CD1c-positive myeloid dendritic cell (primary cell): Measurements from ENCODE around the gene C16orf95.
A peak's percentile ranks its signal among the peaks of the same experiment; 100 is the strongest.
"Not testable (repeated sequence)": the region's sequence is repeated elsewhere in the genome, so short reads cannot be mapped to it uniquely, and the experiment has no call there.

Source experiments
- DNase-seq: peaks from one replicate; pipeline ENCODE4 v3.0.0-alpha.2; 2016; ENCODE audit errors: extremely low spot score

C16orf95 gene, protein sequence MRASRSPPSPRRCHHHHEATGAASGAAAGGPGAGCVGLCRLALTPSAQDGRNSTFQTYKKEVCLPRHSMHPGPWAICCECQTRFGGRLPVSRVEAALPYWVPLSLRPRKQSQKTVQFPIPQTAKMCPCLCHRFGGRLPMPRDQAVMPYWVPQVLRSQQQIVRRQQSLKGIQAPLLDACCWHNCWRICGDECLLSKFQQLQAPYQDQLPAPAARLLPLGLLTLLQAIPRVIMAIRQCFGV

DNA sequence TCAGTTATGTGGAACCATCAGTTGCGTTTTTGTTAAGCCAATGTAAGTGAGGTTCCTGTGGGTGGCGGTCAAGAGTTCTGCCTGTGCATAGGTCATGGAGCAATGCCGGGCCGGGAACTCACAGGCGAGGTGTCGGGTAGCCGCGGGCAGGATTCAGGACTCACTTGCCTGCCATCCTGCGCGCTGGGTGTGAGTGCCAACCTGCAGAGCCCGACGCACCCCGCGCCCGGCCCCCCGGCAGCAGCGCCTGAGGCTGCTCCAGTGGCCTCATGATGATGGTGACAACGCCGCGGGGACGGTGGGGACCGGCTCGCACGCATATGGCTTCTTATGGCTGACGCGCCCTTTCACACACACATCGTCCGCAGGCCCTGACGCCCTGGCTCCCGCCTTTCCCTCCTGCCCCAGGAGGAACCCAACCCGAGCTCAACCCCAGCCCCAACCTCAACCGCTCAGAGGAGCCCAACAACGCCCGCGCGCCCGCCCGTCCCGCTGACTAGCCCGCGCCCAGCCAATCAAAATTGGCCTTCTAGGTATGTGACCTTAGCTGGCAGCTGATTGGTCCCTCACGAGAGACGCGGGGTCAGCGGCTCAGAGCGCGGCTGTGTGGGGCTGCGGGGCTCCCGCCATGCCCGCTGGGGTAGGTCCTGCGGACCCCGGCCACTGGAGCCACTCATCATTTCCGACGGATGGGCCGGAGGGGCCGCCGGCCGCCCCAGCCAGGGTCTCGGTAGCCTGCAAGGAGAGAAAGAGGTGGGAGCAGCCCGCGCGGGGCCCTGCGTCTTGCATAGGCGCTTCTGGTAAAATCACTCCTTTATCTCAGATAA lies at the start of gene C16orf95:
Gene C16orf95, minus strand, starts transcription at position 470 of the 827 bp plus-strand sequence. Its CDS starts 150 bp downstream, at position 320.
- peak; percentile 98 for DNase-seq

DNA sequence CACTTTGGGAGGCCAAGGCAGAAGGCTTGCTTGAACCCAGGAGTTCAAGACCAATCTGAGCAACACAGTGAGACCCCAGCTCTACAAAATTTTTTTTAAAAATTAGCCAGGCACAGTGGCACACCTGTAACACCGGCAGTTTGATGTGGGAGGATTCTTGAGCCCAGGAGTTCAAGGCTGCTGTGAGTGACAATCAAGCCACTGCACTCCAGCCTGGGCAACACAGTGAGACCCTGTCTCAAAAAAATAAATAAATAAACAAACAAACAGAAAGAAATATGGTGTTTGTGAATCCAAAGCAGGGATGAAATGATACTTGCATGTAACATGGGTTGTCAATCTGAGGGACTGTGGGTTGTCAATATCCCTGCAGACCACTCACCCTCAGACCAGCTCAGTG lies 49.7 kb upstream of the C16orf95 start:
- no peak for DNase-seq

DNA sequence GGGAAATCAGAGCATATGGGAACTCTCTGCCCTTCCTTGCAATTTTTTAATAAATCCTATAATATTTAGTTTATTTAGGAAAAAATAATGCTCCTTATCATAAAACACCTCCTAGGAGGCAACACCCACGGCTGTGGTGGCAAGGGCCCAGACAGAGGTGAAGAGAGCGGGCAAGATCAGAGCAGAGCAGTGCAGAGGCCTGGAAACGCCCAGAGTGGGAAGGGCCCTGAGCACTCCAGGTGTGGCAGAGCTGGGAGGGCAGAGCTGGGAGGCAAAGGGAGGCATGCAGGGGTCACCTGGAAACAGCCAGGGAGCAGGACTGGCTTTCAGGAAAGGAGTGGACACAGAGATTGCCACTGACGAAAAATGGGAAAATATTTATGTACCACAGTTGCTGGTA lies 49.1 kb upstream of the C16orf95 start:
- no peak for DNase-seq

DNA sequence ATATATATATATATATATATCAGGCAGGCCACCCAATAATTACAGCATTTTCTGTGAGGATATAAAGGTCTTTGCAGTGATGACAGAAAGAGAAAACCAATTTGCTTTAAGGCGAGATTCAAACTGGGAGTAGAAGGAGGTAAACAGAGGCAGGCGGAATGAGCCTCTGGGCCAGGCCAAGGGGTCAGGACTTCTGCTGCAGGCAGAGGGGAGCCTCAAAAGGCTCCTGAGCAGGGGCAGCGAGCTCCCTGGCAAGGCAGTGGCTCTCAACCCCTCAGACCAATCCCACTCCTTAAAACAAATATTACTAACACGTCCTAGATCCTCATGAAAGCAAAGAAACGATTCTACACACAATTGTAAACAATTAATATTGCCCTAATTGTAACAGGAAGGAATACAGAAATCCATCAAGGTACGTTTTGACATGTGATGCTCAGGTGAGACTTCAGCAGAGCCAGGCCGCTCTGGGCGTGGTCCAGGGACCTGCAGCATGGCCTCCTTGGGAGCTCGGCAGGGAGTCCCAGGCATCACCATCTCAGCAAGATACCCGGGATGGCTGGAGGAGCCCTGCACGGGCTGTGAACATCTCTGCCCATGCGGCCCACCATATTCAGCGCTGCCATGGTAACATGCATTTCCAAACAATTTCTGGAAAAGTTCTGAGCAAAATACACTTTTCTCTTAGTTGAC lies 48.0 kb upstream of the C16orf95 start:
- DNase-seq, result no peak

DNA sequence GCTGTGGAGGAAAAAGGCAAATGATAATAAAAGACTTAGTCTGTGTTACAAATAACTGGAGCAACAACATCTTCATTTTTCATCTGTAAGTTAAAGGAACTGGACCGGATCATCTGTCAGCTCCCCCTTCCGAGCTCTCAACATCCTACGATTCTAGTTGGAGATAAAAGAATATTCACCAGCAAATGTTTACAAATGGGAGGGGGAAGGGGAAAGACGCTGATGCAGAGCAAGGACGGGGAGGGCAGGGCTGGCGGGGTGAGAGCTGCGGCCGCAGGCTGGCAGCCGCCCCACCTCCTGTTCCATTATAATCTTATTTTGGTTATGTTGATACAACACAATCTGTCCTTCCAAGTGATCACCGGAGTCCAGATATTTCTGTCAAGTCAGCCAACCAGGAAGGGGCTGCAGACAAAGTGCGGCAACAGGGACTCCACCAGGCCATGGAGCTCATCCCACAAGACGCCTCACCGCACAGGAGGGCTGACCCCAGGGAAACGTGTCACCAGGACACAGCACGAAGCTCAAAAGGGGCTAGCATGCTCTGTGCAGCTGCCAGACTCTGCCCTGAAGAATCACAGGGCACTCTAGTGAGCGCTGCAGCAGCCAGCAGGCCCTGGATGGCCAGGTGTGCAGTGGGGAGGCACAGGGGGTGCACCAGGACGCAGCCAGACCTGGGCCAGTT lies 46.7 kb upstream of the C16orf95 start:
- no peak for DNase-seq

DNA sequence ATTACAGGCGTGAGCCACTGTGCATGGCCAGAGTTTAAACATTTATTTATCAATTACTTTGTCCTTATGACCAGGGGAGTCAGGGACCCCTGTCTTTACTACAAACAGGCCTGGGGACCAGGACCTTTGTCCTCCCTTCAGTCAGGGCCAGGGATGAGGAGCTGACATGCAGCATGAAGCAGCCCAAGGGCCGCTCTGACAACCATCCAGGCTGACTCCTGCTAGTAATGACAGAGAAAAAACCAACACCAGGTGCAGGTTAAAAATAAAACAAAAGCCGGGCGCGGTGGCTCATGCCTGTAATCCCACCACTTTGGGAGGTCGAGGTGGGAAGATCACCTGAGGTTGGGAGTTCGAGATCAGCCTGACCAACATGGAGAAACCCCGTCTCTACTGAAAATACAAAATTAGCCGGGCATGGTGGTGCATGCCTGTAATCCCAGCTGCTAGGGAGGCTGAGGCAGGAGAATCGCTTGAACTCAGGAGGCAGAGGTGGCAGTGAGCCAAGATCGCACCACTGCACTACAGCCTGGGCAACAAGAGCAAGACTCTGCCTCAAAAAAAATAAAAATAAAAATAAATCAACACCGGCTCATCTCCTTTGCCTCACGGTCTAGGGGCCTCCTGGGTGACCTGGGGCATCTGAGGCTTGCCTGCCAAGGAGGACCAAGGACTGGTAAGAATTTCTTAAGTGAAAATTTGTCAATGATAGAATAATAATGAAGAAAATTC lies 45.8 kb upstream of the C16orf95 start:
- not testable (repeated sequence) for DNase-seq

DNA sequence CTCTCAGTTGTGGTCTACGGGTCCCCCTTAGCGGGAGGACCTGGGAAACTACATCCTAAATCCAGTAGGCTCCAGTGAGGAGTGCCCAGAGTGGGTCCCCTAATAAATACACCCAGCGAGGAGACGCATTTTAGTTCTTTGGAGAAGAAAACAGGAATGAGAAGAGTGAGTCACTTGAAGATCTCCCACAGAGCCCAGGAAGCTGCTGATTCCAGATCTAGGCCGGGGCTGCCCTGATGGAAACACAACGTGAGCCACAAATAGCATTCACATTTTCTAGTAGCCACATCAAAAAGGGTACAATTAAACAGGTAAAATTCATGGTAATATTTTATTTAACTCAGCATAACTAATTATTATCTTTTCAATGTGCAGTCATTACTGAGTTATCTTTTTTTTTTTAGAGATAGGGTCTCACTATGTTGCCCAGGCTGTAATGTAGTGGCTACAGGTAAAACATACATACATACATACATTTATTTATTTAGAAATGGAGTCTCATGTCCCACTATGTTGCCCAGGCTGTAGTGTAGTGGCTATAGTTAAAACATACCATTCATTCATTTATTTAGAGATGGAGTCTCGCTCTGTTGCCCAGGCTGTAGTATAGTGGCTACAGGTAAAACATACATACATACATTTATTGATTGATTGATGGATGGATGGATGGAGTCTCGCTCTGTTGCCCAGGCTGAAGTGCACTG lies 44.9 kb upstream of the C16orf95 start:
- no peak for DNase-seq

DNA sequence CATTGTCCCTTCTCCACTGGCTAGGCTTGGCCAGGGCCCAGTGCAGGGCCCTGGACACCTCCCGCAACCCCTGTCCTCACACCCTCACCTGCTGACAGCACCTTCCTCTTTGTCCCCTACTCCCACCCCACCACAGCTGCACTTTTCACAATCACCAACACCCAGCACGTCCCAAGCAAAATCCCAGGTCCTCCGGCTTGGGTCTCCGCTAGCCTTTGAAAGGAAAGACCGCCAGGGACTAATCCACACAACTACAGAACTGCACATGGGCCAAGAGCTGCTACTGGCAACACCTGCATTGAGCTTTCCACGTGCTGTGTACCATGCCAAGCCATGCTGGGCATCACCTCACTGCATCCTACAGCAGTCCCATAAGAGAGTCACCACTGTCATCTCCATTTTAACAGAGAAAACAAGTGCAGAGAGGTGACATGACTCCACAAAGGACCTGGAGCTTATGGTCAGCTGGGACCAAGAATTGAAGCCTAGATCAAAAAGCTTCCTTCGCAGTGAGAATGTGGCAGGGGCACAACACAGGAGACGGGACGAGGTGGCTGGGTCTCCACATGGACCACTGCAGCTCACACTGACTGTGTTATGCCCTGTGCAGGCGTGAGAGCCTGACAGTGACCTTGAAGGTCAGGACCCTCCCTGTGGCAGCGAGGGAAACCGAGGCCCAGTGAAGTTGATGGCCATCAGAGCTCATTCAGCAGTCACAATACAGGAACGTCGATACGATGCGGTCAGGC lies 43.8 kb upstream of the C16orf95 start:
- DNase-seq, result no peak

DNA sequence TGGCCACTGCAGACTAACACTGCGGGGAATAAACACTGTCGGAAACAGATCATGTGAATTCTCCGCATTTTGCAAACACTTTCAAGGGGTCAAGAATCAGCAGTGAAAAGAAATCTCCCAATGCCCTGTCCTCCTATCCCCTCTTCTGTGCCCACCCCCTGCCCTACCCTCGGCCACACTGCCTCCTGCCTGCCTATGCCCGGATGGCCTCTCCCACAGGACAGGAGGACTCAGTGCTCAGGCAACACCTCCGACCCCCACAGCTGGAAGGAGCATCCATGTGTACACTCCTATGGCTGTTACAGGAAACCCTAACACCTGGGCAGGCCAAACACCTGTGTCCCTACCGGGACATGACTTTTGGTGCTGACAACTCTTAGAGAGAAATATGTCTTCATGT lies 41.9 kb upstream of the C16orf95 start:
- no peak for DNase-seq

DNA sequence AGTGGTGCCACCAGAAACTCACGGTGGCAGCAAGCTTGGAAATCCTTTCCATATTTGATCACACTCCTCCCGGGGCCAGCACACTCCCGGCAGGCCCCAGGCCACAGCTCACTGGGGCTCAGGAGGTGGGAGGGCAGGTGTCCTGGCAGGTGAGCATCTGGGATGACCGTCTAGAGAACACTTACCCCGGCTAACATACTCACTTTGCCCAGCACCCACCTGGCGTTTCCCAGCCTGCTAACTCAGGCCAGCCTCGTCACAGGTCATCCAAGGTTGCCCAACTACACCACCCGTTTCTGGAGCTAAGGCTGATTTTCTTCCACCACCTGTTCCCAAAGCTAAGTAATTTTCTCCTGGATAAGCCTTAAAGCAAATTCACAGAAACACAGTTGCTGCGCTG lies 41.5 kb upstream of the C16orf95 start:
- DNase-seq, result no peak

DNA sequence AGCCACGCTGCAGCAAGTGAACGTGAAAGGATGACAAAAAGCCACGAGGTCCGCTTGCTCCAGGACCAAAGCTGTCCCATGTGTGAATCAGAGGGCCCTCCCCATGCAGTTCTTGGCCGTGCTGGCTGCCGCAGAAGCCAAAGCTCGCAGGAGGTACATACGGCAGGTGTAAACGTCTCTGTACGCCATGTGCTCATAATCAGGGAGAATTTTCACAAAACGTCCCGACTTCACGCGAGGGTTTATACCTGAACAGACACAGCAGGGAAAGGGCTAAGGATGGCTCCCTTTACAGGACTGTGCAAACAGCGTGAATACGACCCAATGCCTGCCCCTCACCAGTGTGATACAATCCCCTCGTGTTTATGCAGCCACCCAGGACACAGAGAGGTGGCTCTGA lies 41.1 kb upstream of the C16orf95 start:
- DNase-seq, result no peak

DNA sequence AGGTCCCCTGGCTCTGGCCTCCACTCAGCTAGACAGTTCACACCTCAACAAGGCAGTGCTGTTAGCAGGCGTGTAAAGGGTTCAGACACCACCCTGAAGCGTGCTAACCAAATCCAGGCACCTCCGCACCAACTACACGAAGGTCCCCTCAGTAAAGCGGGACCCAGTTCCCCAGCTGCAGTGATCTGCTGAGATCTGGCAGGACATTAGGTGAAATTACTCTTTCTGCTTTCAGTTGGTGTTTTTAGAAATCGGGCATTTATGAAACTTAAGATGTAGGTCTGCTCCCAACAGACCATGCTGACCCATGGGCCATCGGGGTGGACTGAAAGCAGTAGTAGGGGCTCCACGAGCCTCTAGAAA lies 39.3 kb upstream of the C16orf95 start:
- DNase-seq, result no peak

DNA sequence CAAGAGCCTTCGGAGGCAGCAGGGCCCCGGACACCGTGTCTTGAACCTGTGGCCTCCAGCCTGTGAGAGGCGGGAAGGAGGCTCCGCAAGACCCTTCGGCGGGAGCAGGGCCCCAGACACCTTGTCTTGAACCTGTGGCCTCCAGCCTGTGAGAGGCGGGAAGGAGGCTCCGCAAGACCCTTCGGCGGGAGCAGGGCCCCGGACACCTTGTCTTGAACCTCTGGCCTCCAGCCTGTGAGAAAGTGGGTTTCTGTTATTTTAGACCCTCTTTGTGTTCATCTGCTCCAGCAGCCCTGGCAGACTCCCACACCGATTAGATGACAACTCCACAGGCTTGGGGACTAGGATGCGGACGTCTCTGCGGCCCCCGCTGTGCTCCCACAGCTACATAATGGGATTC lies 36.4 kb upstream of the C16orf95 start:
- no peak for DNase-seq

DNA sequence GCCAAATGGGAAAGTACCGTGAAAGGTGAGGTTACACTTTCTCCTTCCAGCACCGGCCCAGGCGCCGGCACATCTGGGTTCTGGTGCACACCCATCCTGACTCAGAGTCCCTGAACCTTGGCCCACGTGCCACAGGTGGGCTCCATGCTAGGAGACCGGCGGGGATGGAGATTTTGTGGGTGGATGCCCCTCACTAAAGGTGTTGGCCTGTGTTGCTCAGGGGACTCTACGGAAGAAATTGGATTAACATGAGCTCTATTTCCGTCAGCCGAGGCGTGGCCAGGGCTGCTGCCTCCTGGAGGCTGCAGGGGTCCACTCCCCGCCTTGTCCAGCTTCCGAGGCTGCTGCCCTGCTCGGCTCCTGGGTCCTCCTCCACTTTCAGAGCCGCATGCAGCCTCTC lies 35.6 kb upstream of the C16orf95 start:
- no peak for DNase-seq

DNA sequence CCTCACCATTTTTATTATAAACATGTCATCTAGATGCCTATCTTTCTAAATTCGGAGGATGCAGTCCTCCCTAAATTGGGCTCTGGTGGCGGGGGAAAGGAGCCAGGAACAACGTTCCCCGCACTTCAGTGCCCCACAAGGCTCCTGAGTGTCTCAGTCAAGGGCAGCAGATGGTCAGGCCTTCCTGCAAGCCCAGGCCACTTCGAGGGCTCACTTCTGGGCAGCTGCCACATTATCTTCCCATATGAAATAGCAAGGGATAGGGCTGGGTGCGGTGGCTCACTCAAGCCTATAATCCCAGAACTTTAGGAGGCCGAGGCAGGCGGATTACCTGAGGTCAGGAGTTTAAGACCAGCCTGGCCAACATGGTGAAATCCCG lies 34.1 kb upstream of the C16orf95 start:
- DNase-seq, result no peak

DNA sequence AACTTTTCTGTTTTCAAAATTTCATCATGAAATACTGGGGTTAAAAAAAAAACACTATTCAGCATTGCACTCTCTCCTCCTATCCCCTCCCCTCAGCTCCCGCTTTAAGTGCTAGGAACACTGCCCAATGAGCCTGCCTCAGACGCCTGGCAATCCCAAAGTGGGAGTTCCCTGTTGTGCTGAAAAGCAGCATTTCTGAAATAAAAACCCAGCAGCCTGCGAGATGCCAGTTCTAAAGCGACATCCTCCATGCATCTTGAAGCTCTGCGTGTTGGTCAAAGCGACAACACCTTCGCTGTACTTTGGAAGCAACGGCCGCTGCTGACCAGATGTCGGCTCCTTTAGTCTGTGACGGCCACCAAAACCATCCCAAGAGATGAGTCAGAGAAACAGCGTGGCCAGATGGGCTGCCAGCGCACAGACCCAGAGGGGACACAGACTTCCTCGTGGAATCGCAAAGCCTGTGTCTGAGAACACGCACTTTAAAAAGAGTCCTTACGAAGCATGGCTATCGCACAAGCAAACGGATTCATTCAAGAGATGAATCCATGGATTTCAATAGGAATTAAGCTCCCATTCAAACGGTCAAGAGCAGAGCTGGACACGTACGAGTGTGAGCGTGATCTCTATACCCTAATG lies 33.6 kb upstream of the C16orf95 start:
- no peak for DNase-seq

DNA sequence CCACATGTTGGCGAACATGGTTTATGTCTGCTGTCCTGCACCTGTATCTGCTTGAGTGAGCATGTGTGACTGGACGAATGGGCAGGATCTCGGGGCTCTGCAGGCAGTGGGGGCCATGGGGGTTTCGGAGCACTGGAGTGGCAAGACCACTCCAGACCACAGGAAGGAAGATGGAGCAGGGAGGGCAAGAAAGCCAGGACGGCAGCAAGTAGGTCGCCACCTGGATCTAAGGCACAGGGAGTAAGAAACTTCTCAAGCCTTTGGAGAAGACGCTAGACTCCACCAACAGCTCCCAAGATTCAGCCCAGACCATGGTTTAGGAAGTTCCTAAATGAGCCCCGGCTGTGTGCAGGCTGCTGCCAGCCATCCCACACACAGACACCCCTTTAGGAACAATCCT lies 32.8 kb upstream of the C16orf95 start:
- DNase-seq, result no peak

DNA sequence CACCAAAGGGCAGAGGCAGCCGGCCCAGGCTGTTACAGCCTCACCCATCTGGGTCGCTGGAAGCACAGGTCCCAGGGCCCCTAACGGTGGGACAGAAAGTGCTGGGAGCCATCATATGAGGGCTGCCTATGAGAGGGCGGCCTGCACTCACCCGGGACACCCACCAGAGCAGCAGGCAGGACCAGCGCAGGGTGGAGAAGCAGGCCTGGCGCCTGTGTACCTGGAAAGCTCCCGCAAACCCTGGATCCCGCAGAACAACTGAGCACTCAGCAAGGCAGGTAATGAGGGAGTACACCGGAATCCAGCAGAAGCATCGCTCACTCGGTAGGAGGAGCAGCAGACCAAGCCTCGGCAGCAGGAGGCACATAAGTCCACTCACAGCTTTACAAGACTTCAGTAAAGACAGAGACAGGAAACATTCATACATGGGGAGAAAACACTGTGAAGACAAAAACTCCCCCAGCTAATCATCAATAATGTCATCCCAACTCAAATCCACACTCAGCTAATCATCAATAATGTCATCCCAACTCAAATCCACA lies 31.5 kb upstream of the C16orf95 start:
- DNase-seq, result no peak

DNA sequence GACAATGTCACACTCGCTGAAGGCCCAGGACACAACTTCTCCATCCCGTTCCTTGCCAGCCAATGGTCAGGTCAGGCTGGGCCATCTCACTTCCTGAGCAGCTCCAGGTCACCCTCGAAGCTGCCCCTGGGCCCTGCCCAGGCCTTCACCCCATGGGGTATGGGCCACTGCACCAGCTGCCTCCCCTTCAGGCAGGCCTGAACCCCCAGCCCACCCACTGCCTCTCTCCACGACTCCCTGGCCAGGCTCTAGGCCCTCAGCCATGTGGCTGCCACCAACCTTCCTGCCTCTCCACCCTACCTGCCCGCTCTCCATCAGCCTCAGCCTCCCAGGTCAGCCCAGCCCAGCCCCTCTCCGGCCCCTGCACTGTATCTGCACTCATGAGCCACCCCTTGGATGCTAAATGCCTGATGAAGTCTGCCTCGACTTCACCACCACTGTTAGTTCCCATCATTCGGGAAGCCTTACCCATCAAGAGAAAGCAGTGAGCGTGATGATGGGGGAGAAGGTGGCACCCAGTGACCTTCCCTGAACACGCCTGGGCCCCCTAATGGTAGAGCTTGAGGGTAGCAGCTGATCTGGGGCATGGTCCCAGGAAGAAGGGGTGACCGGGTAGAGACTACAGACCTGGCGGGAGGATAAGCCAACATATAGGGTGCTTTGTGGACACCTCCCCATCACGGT lies 30.9 kb upstream of the C16orf95 start:
- no peak for DNase-seq
